NB4 (cell line): ENCODE results near the gene PHACTR1.

Source experiments
- DNase-seq: peaks from one replicate; pipeline ENCODE4 v3.0.0; 2010; ENCODE audit warnings: low read depth
- H3K4me3 ChIP-seq: one replicate; pipeline ENCODE4 v1.5.1; 2011; ENCODE audit warnings: mild to moderate bottlenecking, low read depth, low read length, moderate library complexity
- CTCF ChIP-seq: IDR thresholded peaks from one replicate; pipeline ENCODE4 v1.5.1; 2012; ENCODE audit warnings: low read depth, low read length
- MYC ChIP-seq: IDR thresholded peaks from 2 replicates; pipeline ENCODE4 v1.6.1; 2011; ENCODE audit warnings: low read depth, low read length
- POLR2A ChIP-seq: IDR thresholded peaks from 2 replicates; pipeline ENCODE4 v1.6.1; 2011; ENCODE audit warnings: mild to moderate bottlenecking; ENCODE audit not compliant: insufficient read length; ENCODE audit errors: extremely low read depth
- TF ChIP-seq, protein P1 (sequence below): IDR thresholded peaks from 2 replicates; pipeline ENCODE4 v1.6.1; 2011; ENCODE audit warnings: low read depth, low read length

The PHACTR1 gene

GRCh38 chr6:12749531-12750379 lies 33.2 kb downstream of the PHACTR1 start:
- no peak for TF ChIP-seq CTCF
- TF ChIP-seq MYC: no peak
- no peak for TF ChIP-seq POLR2A
- TF ChIP-seq, protein P1, sequence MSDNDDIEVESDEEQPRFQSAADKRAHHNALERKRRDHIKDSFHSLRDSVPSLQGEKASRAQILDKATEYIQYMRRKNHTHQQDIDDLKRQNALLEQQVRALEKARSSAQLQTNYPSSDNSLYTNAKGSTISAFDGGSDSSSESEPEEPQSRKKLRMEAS: no peak
- no peak for DNase-seq
- H3K4me3 ChIP-seq: no peak overlapping the region

- no peak for DNase-seq
- TF ChIP-seq CTCF: no peak
- TF ChIP-seq, protein P1: no peak
- TF ChIP-seq POLR2A: no peak
- no peak for TF ChIP-seq MYC
- no peak overlapping the region for H3K4me3 ChIP-seq
These were observed 33.8 kb downstream of the PHACTR1 start for GRCh38 chr6:12750416-12750815.

- peak; percentile 64 for DNase-seq
- TF ChIP-seq POLR2A (no peak), CTCF (no peak), MYC (no peak)
- TF ChIP-seq, protein P1: no peak
- H3K4me3 ChIP-seq: no peak overlapping the region
These were observed 35.2 kb downstream of the PHACTR1 start for GRCh38 chr6:12751694-12752325.

DNA sequence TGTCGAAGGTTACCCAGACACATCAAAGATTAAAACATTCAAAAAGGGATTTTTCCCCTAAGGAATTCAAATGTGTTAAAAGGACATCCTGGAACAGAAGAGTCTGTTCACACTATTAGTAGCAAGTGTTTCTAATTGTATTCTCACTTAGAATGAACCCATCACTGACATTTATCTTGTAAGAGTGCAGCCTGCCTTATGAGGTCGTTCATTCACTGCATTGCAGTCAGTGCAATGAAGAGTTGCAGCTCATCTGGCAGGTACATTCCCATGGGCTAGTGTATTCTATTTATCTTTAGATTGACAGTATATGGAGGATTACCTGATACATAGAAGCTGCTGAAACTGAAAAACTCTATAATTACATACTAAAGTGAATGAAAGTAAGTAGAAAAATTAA lies 36.5 kb downstream of the PHACTR1 start:
- TF ChIP-seq, protein P1: no peak
- TF ChIP-seq MYC (no peak), POLR2A (no peak), CTCF (no peak)
- DNase-seq: no peak
- no peak overlapping the region for H3K4me3 ChIP-seq

GRCh38 chr6:12760226-12760625 lies 43.7 kb downstream of the PHACTR1 start:
- DNase-seq: no peak
- TF ChIP-seq, protein P1: no peak
- TF ChIP-seq CTCF (no peak), POLR2A (no peak), MYC (no peak)
- no peak overlapping the region for H3K4me3 ChIP-seq
